SK-N-SH treated with all-trans-retinoic acid at 6 μM for 48 hours (cell line): ENCODE data around the gene CALCOCO1.

Experiments
- ATAC-seq: fragments of 200-7000 bp; cut with Tn5 transposase; 3 replicates; pipeline ENCODE4 v1.9.1; 2020; ENCODE audit warnings: mild to moderate bottlenecking, moderate library complexity
- ARNTL ChIP-seq: fragments of 450-650 bp; formaldehyde crosslinking; IDR thresholded peaks from 2 replicates; pipeline ENCODE4 v1.5.0; 2020; ENCODE audit warnings: low read depth, mild to moderate bottlenecking, moderate library complexity, borderline replicate concordance
- BACH2 ChIP-seq: fragments of 250-450 bp; sonication (Bioruptor Pico); IDR thresholded peaks from 2 replicates; pipeline ENCODE4 v1.9.0; 2021; ENCODE audit warnings: mild to moderate bottlenecking, borderline replicate concordance
- GLIS3 ChIP-seq: fragments of 250-450 bp; sonication (Bioruptor Pico); IDR thresholded peaks from 2 replicates; pipeline ENCODE4 v1.5.0; 2020; ENCODE audit warnings: mild to moderate bottlenecking, moderate library complexity
- ISL1 ChIP-seq: fragments of 250-450 bp; sonication (Bioruptor Pico); IDR thresholded peaks from 2 replicates; pipeline ENCODE4 v2.1.2; 2022; ENCODE audit warnings: mild to moderate bottlenecking, moderate library complexity
- PATZ1 ChIP-seq: fragments of 250-450 bp; sonication (Bioruptor Pico); IDR thresholded peaks from 2 replicates; pipeline ENCODE4 v1.8.0; 2020; ENCODE audit warnings: mild to moderate bottlenecking, moderate library complexity, borderline replicate concordance
- PPARA ChIP-seq: fragments of 250-450 bp; sonication (Bioruptor Pico); IDR thresholded peaks from 2 replicates; pipeline ENCODE4 v1.5.0; 2020; ENCODE audit warnings: mild to moderate bottlenecking, borderline replicate concordance
- RARB ChIP-seq: fragments of 250-450 bp; sonication (Bioruptor Pico); IDR thresholded peaks from 2 replicates; pipeline ENCODE4 v1.8.0; 2021; ENCODE audit warnings: mild to moderate bottlenecking, moderate library complexity
- SNAI2 ChIP-seq: fragments of 250-450 bp; sonication (Bioruptor Pico); IDR thresholded peaks from 2 replicates; pipeline ENCODE4 v1.5.0; 2020; ENCODE audit warnings: mild to moderate bottlenecking, moderate library complexity
- TCF4 ChIP-seq: fragments of 250-450 bp; sonication (Bioruptor Pico); IDR thresholded peaks from 2 replicates; pipeline ENCODE4 v1.8.0; 2021; ENCODE audit warnings: mild to moderate bottlenecking, moderate library complexity, borderline replicate concordance
- TOX ChIP-seq: fragments of 250-450 bp; sonication (Bioruptor Pico); IDR thresholded peaks from 2 replicates; pipeline ENCODE4 v1.8.0; 2021; ENCODE audit warnings: mild to moderate bottlenecking, moderate library complexity, borderline replicate concordance
- TSHZ2 ChIP-seq: fragments of 250-450 bp; sonication (Bioruptor Pico); IDR thresholded peaks from 2 replicates; pipeline ENCODE4 v1.5.0; 2020; ENCODE audit warnings: mild to moderate bottlenecking, moderate library complexity
- ZC3H10 ChIP-seq: fragments of 250-450 bp; sonication (Bioruptor Pico); IDR thresholded peaks from 2 replicates; pipeline ENCODE4 v1.5.1; 2021; ENCODE audit warnings: mild to moderate bottlenecking, moderate library complexity
- ZFP3 ChIP-seq: fragments of 250-450 bp; sonication (Bioruptor Pico); IDR thresholded peaks from 2 replicates; pipeline ENCODE4 v1.5.0; 2020; ENCODE audit warnings: mild to moderate bottlenecking, moderate library complexity
- ZFP30 ChIP-seq: fragments of 450-650 bp; formaldehyde crosslinking; IDR thresholded peaks from 2 replicates; pipeline ENCODE4 v1.5.0; 2022; ENCODE audit warnings: mild to moderate bottlenecking, moderate library complexity
- ZNF565 ChIP-seq: fragments of 450-650 bp; formaldehyde crosslinking; conservative IDR thresholded peaks from 2 replicates; pipeline ENCODE4 v1.5.0; 2020; ENCODE audit warnings: low read depth, mild to moderate bottlenecking, moderate library complexity
- ZNF8 ChIP-seq: fragments of 450-650 bp; formaldehyde crosslinking; IDR thresholded peaks from 2 replicates; pipeline ENCODE4 v1.5.0; 2020; ENCODE audit warnings: mild to moderate bottlenecking, moderate library complexity
- TF ChIP-seq, protein P1 (sequence below): fragments of 250-450 bp; sonication (Bioruptor Pico); IDR thresholded peaks from 2 replicates; pipeline ENCODE4 v1.5.1; 2021; ENCODE audit warnings: mild to moderate bottlenecking, moderate library complexity
- TF ChIP-seq, protein P2 (sequence below): fragments of 250-450 bp; sonication (Bioruptor Pico); IDR thresholded peaks from 2 replicates; pipeline ENCODE4 v1.5.1; 2020; ENCODE audit warnings: low read depth, mild to moderate bottlenecking, moderate library complexity
- TF ChIP-seq, protein P3 (sequence below): fragments of 250-450 bp; sonication (Bioruptor Pico); IDR thresholded peaks from 2 replicates; pipeline ENCODE4 v1.8.0; 2021; ENCODE audit warnings: low read depth, mild to moderate bottlenecking, moderate library complexity, borderline replicate concordance

Gene CALCOCO1

DNA sequence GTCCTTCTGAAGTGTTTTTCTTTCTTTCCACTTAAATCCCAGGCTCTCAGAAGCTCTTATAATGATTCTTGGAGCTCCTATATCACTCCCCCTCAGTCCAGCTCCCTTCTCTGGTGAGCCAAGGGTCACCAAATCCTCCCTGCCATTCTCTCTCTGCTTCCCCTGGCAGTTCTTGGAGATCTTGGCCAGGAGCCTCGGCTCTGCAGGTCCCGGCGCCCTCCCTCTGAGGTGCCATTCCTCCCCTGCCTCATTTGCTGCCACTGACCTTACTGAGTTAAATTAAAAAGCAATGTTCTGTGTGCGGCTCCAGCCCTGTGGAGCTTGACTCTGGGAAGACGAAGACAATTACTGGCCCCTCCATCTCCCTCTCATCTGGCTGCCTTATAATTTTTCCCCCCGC is 17.5 kb upstream of the CALCOCO1 start:
- no peak for ATAC-seq
- no peak for TF ChIP-seq RARB (CRISPR knock-in tag)
- no peak for TF ChIP-seq ZC3H10 (CRISPR knock-in tag)
- TF ChIP-seq, protein P1, sequence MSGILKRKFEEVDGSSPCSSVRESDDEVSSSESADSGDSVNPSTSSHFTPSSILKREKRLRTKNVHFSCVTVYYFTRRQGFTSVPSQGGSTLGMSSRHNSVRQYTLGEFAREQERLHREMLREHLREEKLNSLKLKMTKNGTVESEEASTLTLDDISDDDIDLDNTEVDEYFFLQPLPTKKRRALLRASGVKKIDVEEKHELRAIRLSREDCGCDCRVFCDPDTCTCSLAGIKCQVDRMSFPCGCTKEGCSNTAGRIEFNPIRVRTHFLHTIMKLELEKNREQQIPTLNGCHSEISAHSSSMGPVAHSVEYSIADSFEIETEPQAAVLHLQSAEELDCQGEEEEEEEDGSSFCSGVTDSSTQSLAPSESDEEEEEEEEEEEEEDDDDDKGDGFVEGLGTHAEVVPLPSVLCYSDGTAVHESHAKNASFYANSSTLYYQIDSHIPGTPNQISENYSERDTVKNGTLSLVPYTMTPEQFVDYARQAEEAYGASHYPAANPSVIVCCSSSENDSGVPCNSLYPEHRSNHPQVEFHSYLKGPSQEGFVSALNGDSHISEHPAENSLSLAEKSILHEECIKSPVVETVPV: no peak
- TF ChIP-seq, protein P2, sequence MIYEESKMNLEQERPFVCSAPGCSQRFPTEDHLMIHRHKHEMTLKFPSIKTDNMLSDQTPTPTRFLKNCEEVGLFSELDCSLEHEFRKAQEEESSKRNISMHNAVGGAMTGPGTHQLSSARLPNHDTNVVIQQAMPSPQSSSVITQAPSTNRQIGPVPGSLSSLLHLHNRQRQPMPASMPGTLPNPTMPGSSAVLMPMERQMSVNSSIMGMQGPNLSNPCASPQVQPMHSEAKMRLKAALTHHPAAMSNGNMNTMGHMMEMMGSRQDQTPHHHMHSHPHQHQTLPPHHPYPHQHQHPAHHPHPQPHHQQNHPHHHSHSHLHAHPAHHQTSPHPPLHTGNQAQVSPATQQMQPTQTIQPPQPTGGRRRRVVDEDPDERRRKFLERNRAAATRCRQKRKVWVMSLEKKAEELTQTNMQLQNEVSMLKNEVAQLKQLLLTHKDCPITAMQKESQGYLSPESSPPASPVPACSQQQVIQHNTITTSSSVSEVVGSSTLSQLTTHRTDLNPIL (CRISPR knock-in tag): no peak

GRCh38 chr12:53744130-53744441 is 16.8 kb upstream of the CALCOCO1 start:
- TF ChIP-seq PPARA (no peak), SNAI2 (CRISPR knock-in tag) (no peak), ZFP30 (CRISPR knock-in tag) (no peak), ARNTL (CRISPR knock-in tag) (no peak), TOX (no peak), GLIS3 (CRISPR knock-in tag) (no peak), ISL1 (no peak), ZNF565 (CRISPR knock-in tag) (no peak), ZFP3 (no peak), TSHZ2 (CRISPR knock-in tag) (no peak), ZNF8 (CRISPR knock-in tag) (no peak), TCF4 (CRISPR knock-in tag) (no peak), PATZ1 (no peak), RARB (CRISPR knock-in tag) (no peak), BACH2 (CRISPR knock-in tag) (no peak)
- TF ChIP-seq, protein P3, sequence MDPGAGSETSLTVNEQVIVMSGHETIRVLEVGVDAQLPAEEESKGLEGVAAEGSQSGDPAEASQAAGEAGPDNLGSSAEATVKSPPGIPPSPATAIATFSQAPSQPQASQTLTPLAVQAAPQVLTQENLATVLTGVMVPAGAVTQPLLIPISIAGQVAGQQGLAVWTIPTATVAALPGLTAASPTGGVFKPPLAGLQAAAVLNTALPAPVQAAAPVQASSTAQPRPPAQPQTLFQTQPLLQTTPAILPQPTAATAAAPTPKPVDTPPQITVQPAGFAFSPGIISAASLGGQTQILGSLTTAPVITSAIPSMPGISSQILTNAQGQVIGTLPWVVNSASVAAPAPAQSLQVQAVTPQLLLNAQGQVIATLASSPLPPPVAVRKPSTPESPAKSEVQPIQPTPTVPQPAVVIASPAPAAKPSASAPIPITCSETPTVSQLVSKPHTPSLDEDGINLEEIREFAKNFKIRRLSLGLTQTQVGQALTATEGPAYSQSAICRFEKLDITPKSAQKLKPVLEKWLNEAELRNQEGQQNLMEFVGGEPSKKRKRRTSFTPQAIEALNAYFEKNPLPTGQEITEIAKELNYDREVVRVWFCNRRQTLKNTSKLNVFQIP (CRISPR knock-in tag): no peak
- TF ChIP-seq, protein P2 (CRISPR knock-in tag): no peak
- TF ChIP-seq, protein P1: no peak
- no peak for ATAC-seq
